ENCODE data around the gene CAMTA1.

CAMTA1 gene

DNA sequence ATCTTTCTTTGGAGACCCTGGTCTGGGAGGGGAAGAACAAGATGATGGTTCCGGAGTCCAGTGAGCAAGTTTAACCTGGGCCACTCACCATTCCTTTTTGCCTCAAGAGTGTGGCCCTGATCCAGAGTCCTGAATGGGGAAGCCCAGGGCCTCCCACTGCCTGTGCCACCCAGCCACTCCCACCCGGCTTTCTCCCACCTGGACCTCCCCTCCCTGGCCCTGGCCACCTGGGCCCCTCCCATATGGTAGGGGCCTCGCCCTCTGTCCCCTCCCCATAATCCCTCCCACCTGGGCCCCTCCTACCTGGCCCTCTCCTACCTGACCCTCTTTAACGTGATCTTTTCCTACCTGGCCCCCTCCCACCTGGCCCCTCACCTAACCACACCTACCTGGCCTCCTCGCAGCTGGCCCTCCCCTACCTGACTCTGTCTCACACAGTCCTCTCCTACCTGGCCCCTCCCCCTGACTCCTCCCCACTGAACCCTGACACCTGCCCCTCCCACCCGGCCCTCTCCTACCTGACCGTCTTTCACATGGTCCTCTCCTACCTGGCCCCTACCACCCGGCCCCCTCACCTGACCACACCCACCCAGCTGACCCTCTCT lies 765.1 kb downstream of the CAMTA1 start:
- TF ChIP-seq, protein P1, sequence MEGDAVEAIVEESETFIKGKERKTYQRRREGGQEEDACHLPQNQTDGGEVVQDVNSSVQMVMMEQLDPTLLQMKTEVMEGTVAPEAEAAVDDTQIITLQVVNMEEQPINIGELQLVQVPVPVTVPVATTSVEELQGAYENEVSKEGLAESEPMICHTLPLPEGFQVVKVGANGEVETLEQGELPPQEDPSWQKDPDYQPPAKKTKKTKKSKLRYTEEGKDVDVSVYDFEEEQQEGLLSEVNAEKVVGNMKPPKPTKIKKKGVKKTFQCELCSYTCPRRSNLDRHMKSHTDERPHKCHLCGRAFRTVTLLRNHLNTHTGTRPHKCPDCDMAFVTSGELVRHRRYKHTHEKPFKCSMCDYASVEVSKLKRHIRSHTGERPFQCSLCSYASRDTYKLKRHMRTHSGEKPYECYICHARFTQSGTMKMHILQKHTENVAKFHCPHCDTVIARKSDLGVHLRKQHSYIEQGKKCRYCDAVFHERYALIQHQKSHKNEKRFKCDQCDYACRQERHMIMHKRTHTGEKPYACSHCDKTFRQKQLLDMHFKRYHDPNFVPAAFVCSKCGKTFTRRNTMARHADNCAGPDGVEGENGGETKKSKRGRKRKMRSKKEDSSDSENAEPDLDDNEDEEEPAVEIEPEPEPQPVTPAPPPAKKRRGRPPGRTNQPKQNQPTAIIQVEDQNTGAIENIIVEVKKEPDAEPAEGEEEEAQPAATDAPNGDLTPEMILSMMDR (IDR thresholded peaks at IDR 0.05; ENCODE audit: low read depth, low read length): no peak
- H3K4me3 ChIP-seq (ENCODE audit: low read depth, low read length): no peak overlapping the region

DNA sequence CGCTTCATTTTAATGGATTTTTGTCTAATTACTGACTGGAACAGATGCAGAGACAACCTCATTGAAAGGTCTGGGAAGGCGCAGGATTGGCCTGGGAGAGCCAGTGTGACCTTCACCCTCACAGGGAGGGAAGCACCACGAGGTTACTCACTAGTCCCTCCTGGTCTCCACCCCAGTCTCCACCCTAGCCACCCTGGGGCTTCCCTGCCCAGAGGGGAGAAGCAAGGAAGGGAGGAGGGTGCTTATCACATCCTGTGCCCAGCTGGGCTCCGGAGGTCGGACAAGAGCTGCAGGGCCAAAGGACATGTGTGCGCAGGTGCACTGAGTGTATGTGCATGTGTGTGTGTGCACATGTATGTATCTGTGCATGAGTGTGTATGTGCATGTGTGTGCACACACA lies 765.7 kb downstream of the CAMTA1 start:
- TF ChIP-seq, protein P1 (IDR thresholded peaks at IDR 0.05; ENCODE audit: low read depth, low read length): no peak
- H3K4me3 ChIP-seq (ENCODE audit: low read depth, low read length): no peak overlapping the region

DNA sequence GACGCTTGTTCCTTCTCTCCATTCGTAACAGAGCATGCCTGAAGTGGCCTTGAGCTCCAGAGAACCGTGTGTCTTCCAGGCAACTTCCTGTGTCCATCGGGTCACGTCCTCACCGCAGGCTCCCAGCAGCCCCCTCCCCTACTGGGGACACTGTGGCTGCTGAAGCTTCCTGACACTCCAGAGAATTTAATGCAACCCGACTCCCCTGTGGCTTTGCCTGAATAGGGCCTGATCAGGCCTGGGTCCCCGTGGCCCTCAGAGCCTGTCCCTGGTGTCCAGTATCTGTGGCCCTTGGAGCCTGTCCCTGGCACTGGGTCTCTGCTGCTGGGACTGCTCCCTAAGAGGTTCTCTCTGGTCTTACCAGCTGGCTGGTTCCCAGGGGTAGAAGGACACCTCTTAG lies 766.2 kb downstream of the CAMTA1 start:
- no peak overlapping the region for H3K4me3 ChIP-seq (ENCODE audit: low read depth, low read length)
- TF ChIP-seq, protein P1 (IDR thresholded peaks at IDR 0.05; ENCODE audit: low read depth, low read length): no peak

DNA sequence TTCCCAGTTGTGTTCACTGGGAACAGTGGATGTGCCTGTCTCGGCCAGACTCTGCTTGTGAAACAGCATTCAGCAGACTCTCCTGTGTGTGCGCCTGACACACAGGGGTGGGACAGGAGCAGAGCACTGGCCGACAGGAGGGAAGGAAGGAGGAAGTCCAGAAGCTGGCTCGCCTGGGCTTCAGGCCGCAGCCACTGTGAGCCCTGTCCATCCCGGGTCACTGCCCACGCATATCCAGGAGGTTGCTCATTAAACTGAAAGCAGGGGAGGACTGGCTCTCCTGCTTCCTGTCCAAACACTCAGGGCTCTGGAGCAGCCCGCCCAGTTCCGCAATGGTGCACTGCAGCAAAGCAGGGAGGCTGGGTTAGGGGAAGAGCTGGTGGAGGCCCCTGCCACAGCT lies 767.1 kb downstream of the CAMTA1 start:
- TF ChIP-seq, protein P1 (IDR thresholded peaks at IDR 0.05; ENCODE audit: low read depth, low read length): no peak
- no peak overlapping the region for H3K4me3 ChIP-seq (ENCODE audit: low read depth, low read length)

DNA sequence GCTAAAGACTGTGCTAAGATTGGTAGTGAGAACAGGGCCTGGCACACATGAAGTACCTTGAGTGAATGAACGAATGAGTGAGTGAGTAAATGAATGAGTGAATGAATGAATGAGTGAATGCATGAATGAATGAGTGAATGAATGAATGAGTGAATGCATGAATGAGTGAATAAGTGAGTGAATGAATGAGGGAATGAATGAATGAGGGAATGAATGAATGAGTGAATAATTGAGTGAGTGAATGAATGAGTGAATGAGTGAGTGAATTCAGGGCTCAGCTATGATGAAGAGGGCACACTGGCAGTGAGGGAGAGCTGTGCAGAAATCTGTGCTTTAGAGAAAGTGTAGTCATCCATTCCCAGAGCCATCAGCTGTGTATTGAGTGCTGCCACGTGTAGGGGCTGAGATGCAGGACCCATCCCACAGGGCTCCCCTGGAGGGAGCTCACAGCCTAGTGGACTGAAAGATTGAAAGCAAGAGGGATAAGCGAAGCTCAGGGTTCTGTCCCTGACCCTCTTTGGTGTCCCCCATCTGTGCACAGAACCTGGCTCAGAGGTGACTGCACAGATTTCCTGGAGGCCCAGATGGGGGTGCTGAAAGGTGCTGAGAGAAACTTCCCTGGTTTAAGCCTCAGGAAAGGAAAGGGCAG lies 767.9 kb downstream of the CAMTA1 start:
- no peak overlapping the region for H3K4me3 ChIP-seq (ENCODE audit: low read depth, low read length)

DNA sequence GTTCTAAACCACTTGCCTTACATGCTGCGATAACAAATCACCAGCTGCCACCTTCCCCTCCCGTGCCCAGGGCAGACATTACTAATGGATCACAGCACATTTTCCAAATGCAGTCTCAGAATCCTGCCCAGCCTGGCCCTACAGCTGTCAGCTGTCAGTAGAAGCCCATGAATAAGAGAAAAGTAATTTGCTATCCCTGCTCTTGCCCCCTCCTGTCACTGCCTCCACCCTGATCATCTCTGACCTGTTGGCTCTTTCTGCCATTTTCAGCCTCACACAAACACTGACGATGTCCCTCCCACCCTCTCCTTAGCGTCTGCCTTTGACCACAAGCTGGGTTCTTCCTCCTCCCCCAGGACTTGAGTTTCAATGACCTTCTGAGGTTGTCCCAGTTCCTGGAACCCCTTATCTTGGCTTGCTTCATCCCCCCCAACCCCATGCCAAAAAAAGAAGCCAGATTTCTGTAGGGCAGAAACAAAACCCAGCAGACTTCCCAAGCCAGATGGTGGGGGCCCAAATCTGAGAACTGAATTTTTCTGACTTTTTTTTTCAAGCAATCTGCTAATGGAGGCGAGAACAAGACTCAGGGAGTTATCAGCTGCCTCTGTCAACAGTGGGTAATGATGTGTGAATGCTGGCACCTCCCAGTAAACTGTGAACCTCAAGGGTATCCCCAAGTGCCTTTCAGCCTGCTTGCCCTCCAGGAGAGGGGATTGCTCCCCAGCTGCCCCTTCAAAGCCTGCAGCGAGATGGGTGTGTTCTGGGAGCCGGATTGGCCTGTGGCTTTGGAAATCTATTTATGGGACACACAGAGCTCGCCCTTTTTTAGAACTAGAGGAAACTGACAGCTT lies 769.4 kb downstream of the CAMTA1 start:
- H3K4me3 ChIP-seq (ENCODE audit: low read depth, low read length): no peak overlapping the region
- TF ChIP-seq, protein P1 (IDR thresholded peaks at IDR 0.05; ENCODE audit: low read depth, low read length): no peak

More for the DNA sequence above, 767.9 kb downstream of the CAMTA1 start:
- TF ChIP-seq, protein P1 (IDR thresholded peaks at IDR 0.05; ENCODE audit: low read depth, low read length): no peak

Measured in WI38 (cell line).